Subcutaneous adipose tissue (tissue), 4 donors: ENCODE results near the gene NCAPH2. TPM values are rescaled to one million over a fixed set of nuclear protein-coding genes. Genes with fewer than 3 reads are reported as not detected.

Experiments used
- total RNA-seq, 4 donors: library from RNA; depleted of rRNA; stranded (reverse); fragments of >200 nt; gene quantifications; one replicate each; pipeline ENCODE4 v1.1.0, GENCODE V29; 2016
- TF ChIP-seq, protein P1 (sequence below): fragments of 450-650 bp; IDR thresholded peaks from one replicate; pipeline ENCODE4 v1.5.1; 2016; ENCODE audit warnings: low read depth, mild to moderate bottlenecking, control low read depth, antibody characterized with exemption, moderate library complexity

NCAPH2 gene
- total RNA-seq, 4 donors from 2014 or later, result 15.3 to 55.6 (median 27.8) TPM

DNA sequence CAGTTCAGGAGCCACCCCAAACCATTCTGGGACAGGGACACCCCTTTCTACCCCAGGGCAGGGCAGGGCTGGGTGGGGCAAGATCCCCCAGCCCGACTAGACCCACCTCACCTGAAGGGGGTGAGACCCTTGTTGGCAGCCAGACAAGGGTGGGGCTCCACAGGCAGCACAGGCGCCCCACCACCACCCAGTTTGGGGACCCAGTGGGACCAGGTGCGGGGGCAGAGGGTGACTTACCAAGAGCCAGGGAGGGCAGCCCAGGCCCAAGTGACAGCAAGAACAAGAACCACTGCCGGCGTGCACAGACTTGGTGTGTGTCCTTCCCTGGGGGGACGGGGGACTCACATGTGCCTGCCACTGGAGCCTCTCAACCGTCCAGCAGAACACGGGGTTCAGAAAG lies 24.5 kb upstream of the NCAPH2 start:
- TF ChIP-seq, protein P1, sequence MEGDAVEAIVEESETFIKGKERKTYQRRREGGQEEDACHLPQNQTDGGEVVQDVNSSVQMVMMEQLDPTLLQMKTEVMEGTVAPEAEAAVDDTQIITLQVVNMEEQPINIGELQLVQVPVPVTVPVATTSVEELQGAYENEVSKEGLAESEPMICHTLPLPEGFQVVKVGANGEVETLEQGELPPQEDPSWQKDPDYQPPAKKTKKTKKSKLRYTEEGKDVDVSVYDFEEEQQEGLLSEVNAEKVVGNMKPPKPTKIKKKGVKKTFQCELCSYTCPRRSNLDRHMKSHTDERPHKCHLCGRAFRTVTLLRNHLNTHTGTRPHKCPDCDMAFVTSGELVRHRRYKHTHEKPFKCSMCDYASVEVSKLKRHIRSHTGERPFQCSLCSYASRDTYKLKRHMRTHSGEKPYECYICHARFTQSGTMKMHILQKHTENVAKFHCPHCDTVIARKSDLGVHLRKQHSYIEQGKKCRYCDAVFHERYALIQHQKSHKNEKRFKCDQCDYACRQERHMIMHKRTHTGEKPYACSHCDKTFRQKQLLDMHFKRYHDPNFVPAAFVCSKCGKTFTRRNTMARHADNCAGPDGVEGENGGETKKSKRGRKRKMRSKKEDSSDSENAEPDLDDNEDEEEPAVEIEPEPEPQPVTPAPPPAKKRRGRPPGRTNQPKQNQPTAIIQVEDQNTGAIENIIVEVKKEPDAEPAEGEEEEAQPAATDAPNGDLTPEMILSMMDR, result no peak

DNA sequence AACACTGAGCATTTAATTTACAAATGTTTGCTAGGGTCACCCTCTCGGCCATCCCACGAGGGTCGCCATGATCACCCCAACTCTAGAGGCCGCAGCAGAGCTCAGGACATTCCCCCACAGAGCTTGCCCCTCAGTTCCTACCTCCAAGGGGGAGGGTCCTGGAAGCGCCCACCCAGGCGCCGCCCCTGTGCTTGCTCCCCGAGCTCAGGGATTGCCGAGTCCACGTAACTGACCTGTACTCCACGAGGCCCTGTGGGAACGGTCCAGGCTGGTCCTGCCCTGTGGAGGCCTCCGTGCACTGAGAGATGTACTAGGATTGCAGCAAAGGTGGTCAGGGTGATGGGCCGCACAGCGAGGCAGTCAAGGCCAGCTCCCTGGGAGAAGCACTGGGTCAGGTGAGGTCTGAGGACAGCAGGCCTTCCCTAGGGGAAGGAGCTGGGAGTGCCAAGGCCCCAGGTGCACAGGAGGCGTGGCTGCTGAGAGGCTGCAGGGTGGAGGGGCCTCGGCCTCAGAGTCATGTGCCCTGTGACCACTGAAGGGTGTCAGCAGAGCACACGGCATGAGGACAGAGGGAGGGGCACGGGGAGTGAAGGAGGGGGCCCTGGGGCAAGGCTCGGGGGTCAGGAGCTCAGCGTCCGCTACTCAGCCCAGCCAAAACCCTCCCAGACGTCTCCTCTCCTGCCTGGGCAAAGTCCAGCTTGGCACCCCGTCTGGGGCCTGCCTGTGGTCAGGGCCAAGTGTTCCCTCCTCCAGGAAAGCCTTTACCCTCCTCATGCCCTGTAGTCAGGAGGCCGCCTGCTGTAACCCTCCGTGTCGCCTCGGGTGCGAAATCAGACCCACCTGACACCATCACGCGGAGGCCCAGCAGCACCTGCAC lies 23.8 kb upstream of the NCAPH2 start:
- TF ChIP-seq, protein P1, result no peak

DNA sequence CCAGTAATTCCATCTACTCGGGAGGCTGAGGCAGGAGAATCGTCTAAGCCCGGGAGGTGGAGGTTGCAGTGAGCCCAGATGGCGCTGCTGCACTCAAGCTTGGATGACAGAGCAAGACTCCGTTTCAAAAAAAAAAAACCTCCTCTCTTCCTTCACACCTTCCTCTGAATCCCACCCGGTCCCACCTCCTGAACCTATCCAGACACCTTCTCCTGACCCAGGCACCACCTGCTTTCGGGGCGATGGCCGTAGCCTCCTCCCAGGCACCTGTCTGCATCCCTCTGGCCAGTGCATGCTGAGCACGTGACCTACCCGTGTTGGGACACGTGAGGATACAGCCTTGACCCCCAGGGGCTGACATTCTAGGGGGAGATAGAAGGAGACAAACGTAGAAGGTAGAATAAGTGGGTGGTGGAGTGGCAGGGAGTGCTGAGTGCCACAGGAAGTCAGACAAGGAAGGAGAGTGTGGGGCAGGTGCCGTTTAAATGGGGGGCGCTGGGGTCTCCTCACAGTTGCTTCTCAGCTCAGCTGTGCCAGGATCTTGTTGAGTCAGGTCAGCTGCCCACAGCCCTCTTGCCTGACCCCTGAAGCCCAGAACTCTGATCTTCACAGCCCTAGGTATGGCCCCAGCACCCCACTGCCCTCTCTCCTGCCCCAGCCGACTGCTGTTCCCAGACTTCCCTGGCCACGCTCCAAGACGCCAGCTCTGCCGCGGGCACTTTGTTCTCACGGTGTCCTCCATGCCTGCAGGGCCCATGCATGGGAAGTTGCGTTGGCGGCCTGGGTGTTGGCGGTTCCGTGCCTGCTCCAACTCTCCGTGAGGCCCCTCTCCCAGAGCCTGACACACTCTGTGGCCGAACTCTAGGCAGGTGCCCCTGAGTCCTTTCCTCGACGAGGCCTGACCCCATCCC lies 22.5 kb upstream of the NCAPH2 start:
- TF ChIP-seq, protein P1, result no peak

DNA sequence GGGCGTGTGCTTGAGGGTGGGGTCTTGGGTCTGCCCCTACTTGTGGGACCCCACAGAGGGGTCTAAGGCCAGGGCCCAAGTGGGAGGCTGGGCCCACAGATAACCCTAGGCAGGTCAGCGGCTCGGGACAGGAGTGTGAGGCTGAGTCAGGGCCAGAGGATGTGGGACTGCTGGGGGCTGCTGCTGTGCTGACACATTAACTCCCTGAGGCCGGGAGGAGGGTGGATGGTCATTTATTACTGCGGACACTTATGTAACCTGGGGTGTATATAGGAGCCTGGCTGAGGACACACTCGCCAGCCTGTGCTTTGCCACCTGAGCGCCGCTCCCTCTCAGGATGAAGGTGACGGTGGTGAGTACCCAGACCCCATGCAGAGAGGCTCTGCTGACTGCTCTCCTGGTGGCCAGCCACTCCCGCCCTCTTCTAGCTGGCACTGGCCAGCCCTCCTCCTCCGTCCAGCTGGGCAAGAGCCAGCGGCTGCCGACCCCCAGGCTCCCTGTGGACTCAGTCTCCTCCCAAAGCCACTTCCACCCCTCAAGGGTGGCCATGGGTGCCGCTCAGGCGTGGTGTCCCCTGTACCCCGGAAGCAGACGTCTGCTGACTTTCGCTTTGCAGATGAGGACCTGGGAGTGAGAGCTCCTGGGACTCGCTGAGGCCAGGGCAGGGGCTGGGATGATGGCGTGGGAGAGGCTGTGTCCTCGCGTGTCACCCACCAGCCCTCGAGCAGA lies 21.3 kb upstream of the NCAPH2 start, which contains the start of gene MIOX:
TSS of gene MIOX (plus strand) at position 299 of the 729 bp plus-strand sequence. CDS start at position 338, 39 bp downstream.
- TF ChIP-seq, protein P1, result no peak

DNA sequence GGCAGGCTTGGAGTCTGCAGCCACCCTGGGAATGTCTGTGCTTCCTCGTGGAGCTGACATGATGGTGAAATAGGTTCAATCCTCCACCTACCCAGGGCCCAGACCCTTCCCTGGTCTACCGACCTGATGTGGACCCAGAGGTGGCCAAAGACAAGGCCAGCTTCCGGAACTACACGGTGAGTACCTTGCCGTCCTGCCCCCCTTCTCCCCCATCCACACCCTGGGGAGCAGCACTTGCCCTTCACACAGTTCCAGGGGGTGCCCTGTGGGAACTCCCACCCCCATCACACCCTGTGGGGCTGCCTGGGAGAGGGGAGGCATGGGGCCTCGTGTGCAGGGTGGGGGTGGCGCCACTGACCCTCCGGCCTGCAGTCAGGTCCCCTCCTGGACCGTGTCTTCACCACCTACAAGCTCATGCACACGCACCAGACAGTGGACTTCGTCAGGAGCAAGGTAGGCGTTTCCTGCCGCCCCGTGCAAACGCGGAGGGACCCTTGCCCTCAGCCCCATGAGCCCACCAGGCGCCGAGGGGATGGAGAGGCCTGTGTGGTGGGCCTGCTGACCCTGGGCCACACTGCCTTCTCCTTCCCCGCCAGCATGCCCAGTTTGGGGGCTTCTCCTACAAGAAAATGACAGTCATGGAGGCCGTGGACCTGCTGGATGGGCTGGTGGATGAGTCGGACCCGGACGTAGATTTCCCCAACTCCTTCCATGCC lies 20.6 kb upstream of the NCAPH2 start:
- TF ChIP-seq, protein P1, result no peak

DNA sequence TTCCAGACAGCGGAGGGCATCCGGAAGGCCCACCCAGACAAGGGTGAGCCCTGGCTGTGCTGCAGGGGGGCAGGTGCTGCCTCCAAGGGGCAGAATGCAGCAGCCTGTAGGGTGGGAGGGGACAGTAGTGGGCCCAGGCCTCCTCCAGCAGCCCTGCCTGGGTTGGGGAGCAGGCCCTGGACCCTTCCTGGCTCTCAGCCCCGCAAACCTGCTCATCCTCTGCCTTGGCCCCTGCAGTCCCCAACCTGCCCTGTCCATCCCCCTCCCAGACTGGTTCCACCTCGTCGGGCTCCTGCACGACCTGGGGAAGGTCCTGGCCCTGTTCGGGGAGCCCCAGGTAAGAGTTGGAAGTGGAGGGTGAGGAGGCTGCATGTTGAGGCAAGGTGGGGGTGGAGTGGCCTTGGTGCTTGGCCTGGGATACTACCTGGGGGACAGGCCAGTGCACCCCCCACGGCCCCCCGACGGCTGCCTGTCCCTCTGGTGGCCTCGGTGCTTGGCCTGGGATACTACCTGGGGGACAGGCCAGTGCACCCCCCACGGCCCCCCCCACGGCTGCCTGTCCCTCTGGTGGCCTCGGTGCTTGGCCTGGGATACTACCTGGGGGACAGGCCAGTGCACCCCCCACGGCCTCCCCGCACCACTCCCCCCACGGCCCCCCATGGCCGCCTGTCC lies 19.9 kb upstream of the NCAPH2 start:
- TF ChIP-seq, protein P1, result no peak
